ENCODE results near the gene ZFP92. TPM values are rescaled to one million over a fixed set of nuclear protein-coding genes. Genes with fewer than 3 reads are reported as not detected.
"Not testable (repeated sequence)": the region's sequence is repeated elsewhere in the genome, so short reads cannot be mapped to it uniquely, and the experiment has no call there.

The ZFP92 gene
- total RNA-seq, 6 donors from 2014 or later: 2.7 to 5.1 (median 3.7) TPM

GRCh38 chrX:153400146-153401132 is 10.8 kb upstream of the ZFP92 start:
- Histone ChIP-seq H3K27ac (no peak overlapping the region), H3K9me3 (peaks cover 0 to 8% (median 0%) of the 10 kb centered on the region in 4 donors), H3K27me3 (peaks cover 0 to 2% (median 0%) of the 10 kb centered on the region in 4 donors), H3K4me3 (no peak overlapping the region), H3K36me3 (no peaks in the 10 kb centered on the region), H3K4me1 (no peaks in the 10 kb centered on the region)
- ATAC-seq (ENCODE audit: low FRiP score in 2 of 2) (peak in 1 of 2 donors; percentile 61), DNase-seq (peak; percentile 36 to 88)
- 78 to 94% methylated on average over 12 to 54 of the region's 60 CpGs for WGBS, 2 donors
- TF ChIP-seq CTCF (IDR thresholded peaks at IDR 0.05) (peak; percentile 46 to 72 (median 62)), POLR2AphosphoS5 (IDR thresholded peaks at IDR 0.05) (no peak), EP300 (IDR thresholded peaks at IDR 0.05) (no peak), POLR2A (IDR thresholded peaks at IDR 0.05) (no peak)

GRCh38 chrX:153401133-153401764 is 10.0 kb upstream of the ZFP92 start, which contains the start of gene PNMA6E:
Gene PNMA6E (minus strand): TSS chrX:153401350. CDS start chrX:153398849, 2,501 bp downstream.
- ATAC-seq (ENCODE audit: low FRiP score in 2 of 2) (no peak), DNase-seq (no peak)
- Histone ChIP-seq H3K4me1 (no peaks in the 10 kb centered on the region), H3K27me3 (no peaks in the 10 kb centered on the region), H3K27ac (no peak within 1 kb of the TSS), H3K36me3 (no peaks in the 10 kb centered on the region), H3K9me3 (peaks cover 0 to 8% (median 0%) of the 10 kb centered on the region in 4 donors), H3K4me3 (no peak within 1 kb of the TSS)
- 91% methylated on average over 17 to 29 of the region's 29 CpGs for WGBS, 2 donors
- TF ChIP-seq CTCF (IDR thresholded peaks at IDR 0.05) (no peak), POLR2A (IDR thresholded peaks at IDR 0.05) (no peak), POLR2AphosphoS5 (IDR thresholded peaks at IDR 0.05) (no peak), EP300 (IDR thresholded peaks at IDR 0.05) (no peak)

- H3K4me1 ChIP-seq; ATAC-seq (ENCODE audit: low FRiP score in 2 of 2); H3K4me3 ChIP-seq; H3K36me3 ChIP-seq; H3K9me3 ChIP-seq; H3K27ac ChIP-seq; DNase-seq; H3K27me3 ChIP-seq: not testable (repeated sequence)
- WGBS, 2 donors: 74 to 100% methylated on average over 2 to 5 of the region's 5 CpGs
Measured at GRCh38 chrX:153404333-153404732, 6.9 kb upstream of the ZFP92 start.

GRCh38 chrX:153405426-153405825 is 5.8 kb upstream of the ZFP92 start:
- TF ChIP-seq EP300 (IDR thresholded peaks at IDR 0.05) (no peak), POLR2A (IDR thresholded peaks at IDR 0.05) (no peak), POLR2AphosphoS5 (IDR thresholded peaks at IDR 0.05) (no peak), CTCF (IDR thresholded peaks at IDR 0.05) (no peak)
- Histone ChIP-seq H3K9me3 (peaks cover 0 to 7% (median 0%) of the 10 kb centered on the region in 4 donors), H3K27ac (no peak overlapping the region), H3K36me3 (no peaks in the 10 kb centered on the region), H3K4me1 (no peaks in the 10 kb centered on the region), H3K27me3 (no peaks in the 10 kb centered on the region), H3K4me3 (no peak overlapping the region)
- ATAC-seq (ENCODE audit: low FRiP score in 2 of 2) (no peak), DNase-seq (no peak)
- WGBS, 2 donors: 40 to 49% methylated on average over 4 to 5 of the region's 5 CpGs

- no peak overlapping the region for H3K27ac ChIP-seq
- no peaks in the 10 kb centered on the region for H3K36me3 ChIP-seq
- DNase-seq (no peak), ATAC-seq (ENCODE audit: low FRiP score in 2 of 2) (no peak)
- WGBS, 2 donors: 95% methylated on average over 9 of the region's 9 CpGs; no CpG with 5 or more reads in 1 of the 2 donors
- no peaks in the 10 kb centered on the region for H3K27me3 ChIP-seq
- no peaks in the 10 kb centered on the region for H3K4me1 ChIP-seq
- no peak overlapping the region for H3K4me3 ChIP-seq
- TF ChIP-seq EP300 (IDR thresholded peaks at IDR 0.05) (no peak), POLR2A (IDR thresholded peaks at IDR 0.05) (no peak), POLR2AphosphoS5 (IDR thresholded peaks at IDR 0.05) (no peak), CTCF (IDR thresholded peaks at IDR 0.05) (no peak)
- peaks cover 0 to 1% (median 0%) of the 10 kb centered on the region in 4 donors for H3K9me3 ChIP-seq
Measured at GRCh38 chrX:153406011-153406410, 5.3 kb upstream of the ZFP92 start.

Data from upper lobe of left lung (tissue), 6 donors.